Subcutaneous adipose tissue (tissue), 4 donors: ENCODE results near the gene PPP2R2B. TPM values are rescaled to one million over a fixed set of nuclear protein-coding genes. Genes with fewer than 3 reads are reported as not detected.

Experiments used
- CTCF ChIP-seq: fragments of 450-650 bp; IDR thresholded peaks from one replicate; pipeline ENCODE4 v1.5.1; 2016; ENCODE audit warnings: low read depth, mild to moderate bottlenecking, control low read depth, antibody characterized with exemption, moderate library complexity
- total RNA-seq, 4 donors: library from RNA; depleted of rRNA; stranded (reverse); fragments of >200 nt; gene quantifications; one replicate each; pipeline ENCODE4 v1.1.0, GENCODE V29; 2016

PPP2R2B gene
- total RNA-seq, 4 donors from 2014 or later, result 0.34 to 0.66 TPM; not detected in 2

GRCh38 chr5:146781157-146781556, 97.4 kb downstream of the PPP2R2B start:
- no peak for TF ChIP-seq CTCF

- no peak for TF ChIP-seq CTCF
Observed at GRCh38 chr5:146779211-146779869, 99.2 kb downstream of the PPP2R2B start.

- no peak for TF ChIP-seq CTCF
Observed at GRCh38 chr5:146778795-146779194, 99.8 kb downstream of the PPP2R2B start.

- TF ChIP-seq CTCF, result no peak
Observed at GRCh38 chr5:146778261-146778660, 100.3 kb downstream of the PPP2R2B start.

GRCh38 chr5:146772881-146773466, 105.6 kb downstream of the PPP2R2B start:
- no peak for TF ChIP-seq CTCF

- TF ChIP-seq CTCF, result no peak
Observed at GRCh38 chr5:146770980-146771379, 107.6 kb downstream of the PPP2R2B start.

- no peak for TF ChIP-seq CTCF
Observed at GRCh38 chr5:146770546-146770945, 108.0 kb downstream of the PPP2R2B start.
